ENCODE data around the gene RARS2. TPM values are rescaled to one million over a fixed set of nuclear protein-coding genes. Genes with fewer than 3 reads are reported as not detected.

The RARS2 gene, protein sequence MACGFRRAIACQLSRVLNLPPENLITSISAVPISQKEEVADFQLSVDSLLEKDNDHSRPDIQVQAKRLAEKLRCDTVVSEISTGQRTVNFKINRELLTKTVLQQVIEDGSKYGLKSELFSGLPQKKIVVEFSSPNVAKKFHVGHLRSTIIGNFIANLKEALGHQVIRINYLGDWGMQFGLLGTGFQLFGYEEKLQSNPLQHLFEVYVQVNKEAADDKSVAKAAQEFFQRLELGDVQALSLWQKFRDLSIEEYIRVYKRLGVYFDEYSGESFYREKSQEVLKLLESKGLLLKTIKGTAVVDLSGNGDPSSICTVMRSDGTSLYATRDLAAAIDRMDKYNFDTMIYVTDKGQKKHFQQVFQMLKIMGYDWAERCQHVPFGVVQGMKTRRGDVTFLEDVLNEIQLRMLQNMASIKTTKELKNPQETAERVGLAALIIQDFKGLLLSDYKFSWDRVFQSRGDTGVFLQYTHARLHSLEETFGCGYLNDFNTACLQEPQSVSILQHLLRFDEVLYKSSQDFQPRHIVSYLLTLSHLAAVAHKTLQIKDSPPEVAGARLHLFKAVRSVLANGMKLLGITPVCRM
- 10 to 100 TPM; 49.7 to 57.0 TPM for total RNA-seq
- 50.6 TPM for polyA plus RNA-seq (2013, experiment 1 of 2)
- polyA plus RNA-seq (2013, experiment 2 of 2), result 50.1 TPM
- long read RNA-seq, experiment 1, transcript RARS2-201 (20 exons, 1,818 nt), result major isoform, 10 of 41 reads
- long read RNA-seq, experiment 1, partial matches to known transcripts, result 12 of 41 reads
- long read RNA-seq, experiment 1, other reads (novel, unspliced or antisense), result 19 of 41 reads
- long read RNA-seq, experiment 2, transcript RARS2-201 (20 exons, 1,818 nt), result major isoform, 72 of 190 reads
- long read RNA-seq, experiment 2, partial matches to known transcripts, result 16 of 190 reads
- long read RNA-seq, experiment 2, other reads (novel, unspliced or antisense), result 102 of 190 reads
- long read RNA-seq, experiment 3, transcript RARS2-201 (20 exons, 1,818 nt), result major isoform, 152 of 387 reads
- long read RNA-seq, experiment 3, partial matches to known transcripts, result 23 of 387 reads
- long read RNA-seq, experiment 3, other reads (novel, unspliced or antisense), result 212 of 387 reads
- long read RNA-seq, experiment 4, transcript RARS2-201 (20 exons, 1,818 nt), result major isoform, 85 of 175 reads
- long read RNA-seq, experiment 4, partial matches to known transcripts, result 12 of 175 reads
- long read RNA-seq, experiment 4, other reads (novel, unspliced or antisense), result 77 of 175 reads

DNA sequence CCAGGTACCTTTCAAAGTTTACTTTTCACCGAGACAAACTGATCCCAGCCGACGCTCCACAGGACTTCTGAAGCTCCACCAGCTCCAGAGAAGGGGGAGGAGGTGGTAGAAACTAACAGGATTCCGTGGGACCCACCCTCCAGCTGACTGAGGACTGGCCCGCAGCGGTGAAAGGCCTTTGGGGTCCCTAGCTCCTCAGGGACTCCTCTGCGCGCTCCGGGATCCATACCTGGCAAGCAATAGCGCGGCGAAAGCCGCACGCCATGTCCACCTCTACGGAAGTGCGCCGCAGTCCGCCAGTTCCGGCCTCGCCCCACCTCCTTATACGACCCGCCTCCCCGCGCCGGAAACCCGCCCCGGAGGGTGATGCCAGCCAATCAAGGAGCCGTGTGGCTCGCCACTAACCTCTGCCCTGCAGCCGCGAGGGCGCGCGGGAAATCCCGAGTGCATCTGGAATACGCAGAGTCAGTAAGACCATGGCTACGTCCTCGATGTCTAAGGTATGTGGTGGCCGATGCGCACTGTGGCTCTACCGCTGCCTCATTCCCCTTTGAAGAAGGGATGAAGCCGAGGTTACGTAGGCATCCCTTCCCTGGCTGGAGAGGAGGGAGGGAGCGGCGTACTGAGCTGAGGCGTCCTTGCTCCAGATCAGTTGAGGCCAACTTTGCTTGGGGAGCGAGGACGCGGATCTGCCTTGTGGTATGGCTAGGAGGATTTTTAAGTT, at the start of gene RARS2, which contains the start of gene ORC3:
Gene RARS2 (minus strand): TSS at position 295 of the 724 bp plus-strand sequence. CDS start 30 bp downstream, at position 265.
Gene ORC3 (plus strand): TSS at position 443 of the 724 bp plus-strand sequence. CDS start 34 bp downstream, at position 477.
- Histone ChIP-seq H3K9ac (ENCODE audit: extremely low read depth, low read length, poor library complexity, severe bottlenecking) (peak within 1 kb of the TSS; percentile 91), H3K4me1 (ENCODE audit: control insufficient read depth, insufficient read depth, low read length) (peaks cover under 1% of the 10 kb centered on the region), H3K4me3 (ENCODE audit: low read length) (peak within 1 kb of the TSS; percentile 91), H3K9me3 (ENCODE audit: control insufficient read depth, low read length) (no peaks in the 10 kb centered on the region), H3K27ac (ENCODE audit: low read depth, low read length) (peak within 1 kb of the TSS; percentile 73), H3K27me3 (ENCODE audit: control insufficient read depth, insufficient read depth, low read length, poor library complexity, severe bottlenecking) (no peaks in the 10 kb centered on the region), H3K36me3 (ENCODE audit: control insufficient read depth, insufficient read depth, low read length) (peaks cover 30% of the 10 kb centered on the region)
- DNase-seq, result peak; percentile 98
- Mint-ChIP-seq H3K4me3 (peak within 1 kb of the TSS; percentile 81), H3K27ac (peak within 1 kb of the TSS; percentile 95), H3K4me1 (peaks cover 32% of the 10 kb centered on the region), H3K27me3 (ENCODE audit: insufficient read depth) (no peaks in the 10 kb centered on the region), H3K36me3 (ENCODE audit: low read depth) (peaks cover 35% of the 10 kb centered on the region), H3K9me3 (peaks cover 1% of the 10 kb centered on the region)
- TF ChIP-seq, protein P1, sequence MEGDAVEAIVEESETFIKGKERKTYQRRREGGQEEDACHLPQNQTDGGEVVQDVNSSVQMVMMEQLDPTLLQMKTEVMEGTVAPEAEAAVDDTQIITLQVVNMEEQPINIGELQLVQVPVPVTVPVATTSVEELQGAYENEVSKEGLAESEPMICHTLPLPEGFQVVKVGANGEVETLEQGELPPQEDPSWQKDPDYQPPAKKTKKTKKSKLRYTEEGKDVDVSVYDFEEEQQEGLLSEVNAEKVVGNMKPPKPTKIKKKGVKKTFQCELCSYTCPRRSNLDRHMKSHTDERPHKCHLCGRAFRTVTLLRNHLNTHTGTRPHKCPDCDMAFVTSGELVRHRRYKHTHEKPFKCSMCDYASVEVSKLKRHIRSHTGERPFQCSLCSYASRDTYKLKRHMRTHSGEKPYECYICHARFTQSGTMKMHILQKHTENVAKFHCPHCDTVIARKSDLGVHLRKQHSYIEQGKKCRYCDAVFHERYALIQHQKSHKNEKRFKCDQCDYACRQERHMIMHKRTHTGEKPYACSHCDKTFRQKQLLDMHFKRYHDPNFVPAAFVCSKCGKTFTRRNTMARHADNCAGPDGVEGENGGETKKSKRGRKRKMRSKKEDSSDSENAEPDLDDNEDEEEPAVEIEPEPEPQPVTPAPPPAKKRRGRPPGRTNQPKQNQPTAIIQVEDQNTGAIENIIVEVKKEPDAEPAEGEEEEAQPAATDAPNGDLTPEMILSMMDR (conservative IDR thresholded peaks at IDR 0.05), result no peak
- 0% methylated on average over 11 to 49 of the region's 49 CpGs for WGBS, 2 experiments (ENCODE audit: insufficient coverage in 1 of 2, insufficient read length in 1 of 2)

DNA sequence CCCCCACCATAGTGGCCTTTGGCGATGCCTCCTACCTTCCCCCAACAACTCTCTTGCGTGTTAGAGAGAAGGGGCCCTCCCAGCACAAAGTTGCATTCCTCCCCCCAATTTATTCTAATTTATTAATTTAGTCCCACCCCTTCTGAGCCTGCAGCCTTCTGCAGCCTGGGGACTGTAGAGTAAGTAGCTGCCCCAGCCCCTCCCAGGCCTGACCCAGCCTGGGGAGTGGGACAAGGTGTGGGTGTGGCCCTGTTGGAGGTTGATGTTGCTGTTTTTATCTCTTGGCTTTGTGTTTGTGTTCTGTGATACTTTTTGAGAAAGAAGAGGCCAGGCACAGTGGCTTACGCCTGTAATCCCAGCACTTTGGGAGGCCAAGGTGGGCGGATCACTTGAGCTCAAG, 49.6 kb upstream of the RARS2 start:
- WGBS, 2 experiments (ENCODE audit: insufficient coverage in 1 of 2, insufficient read length in 1 of 2), result 96% methylated on average over 4 of the region's 4 CpGs; no CpG with 5 or more reads in 1 of the 2 experiments
- Mint-ChIP-seq H3K9me3 (no peaks in the 10 kb centered on the region), H3K36me3 (ENCODE audit: low read depth) (peaks cover 44% of the 10 kb centered on the region), H3K4me3 (no peak overlapping the region), H3K4me1 (no peaks in the 10 kb centered on the region), H3K27ac (no peak overlapping the region), H3K27me3 (ENCODE audit: insufficient read depth) (no peaks in the 10 kb centered on the region)
- TF ChIP-seq, protein P1 (conservative IDR thresholded peaks at IDR 0.05), result no peak
- Histone ChIP-seq H3K4me1 (ENCODE audit: control insufficient read depth, insufficient read depth, low read length) (no peaks in the 10 kb centered on the region), H3K36me3 (ENCODE audit: control insufficient read depth, insufficient read depth, low read length) (peaks cover 54% of the 10 kb centered on the region), H3K27me3 (ENCODE audit: control insufficient read depth, insufficient read depth, low read length, poor library complexity, severe bottlenecking) (no peaks in the 10 kb centered on the region), H3K4me3 (ENCODE audit: low read length) (no peak overlapping the region), H3K9ac (ENCODE audit: extremely low read depth, low read length, poor library complexity, severe bottlenecking) (no peak overlapping the region), H3K27ac (ENCODE audit: low read depth, low read length) (no peak overlapping the region), H3K9me3 (ENCODE audit: control insufficient read depth, low read length) (no peaks in the 10 kb centered on the region)
- DNase-seq, result no peak

Data from endodermal cell (in vitro differentiated cells).